GM11168 (cell line): Measurements from ENCODE around the gene NUCB1.
"Not testable (repeated sequence)": the region's sequence is repeated elsewhere in the genome, so short reads cannot be mapped to it uniquely, and the experiment has no call there.

ENCODE experiments used
- in situ Hi-C: fragments of 300-500 bp; cut with MboI; formaldehyde crosslinking; loops from one replicate; pipeline ENCODE4 v1.12.0; 2022; ENCODE audit warnings: low sequenced_read_pairs; ENCODE audit not compliant: unreplicated experiment

NUCB1 gene

GRCh38 chr19:48899781-48900476 lies at the start of gene NUCB1:
Gene NUCB1 (plus strand): TSS chr19:48900312. CDS start chr19:48900797, 485 bp downstream.
- in situ Hi-C loops: no loop called here

- in situ Hi-C loops: no loop called here
Observed at GRCh38 chr19:48852292-48852691, 47.8 kb upstream of the NUCB1 start.

DNA sequence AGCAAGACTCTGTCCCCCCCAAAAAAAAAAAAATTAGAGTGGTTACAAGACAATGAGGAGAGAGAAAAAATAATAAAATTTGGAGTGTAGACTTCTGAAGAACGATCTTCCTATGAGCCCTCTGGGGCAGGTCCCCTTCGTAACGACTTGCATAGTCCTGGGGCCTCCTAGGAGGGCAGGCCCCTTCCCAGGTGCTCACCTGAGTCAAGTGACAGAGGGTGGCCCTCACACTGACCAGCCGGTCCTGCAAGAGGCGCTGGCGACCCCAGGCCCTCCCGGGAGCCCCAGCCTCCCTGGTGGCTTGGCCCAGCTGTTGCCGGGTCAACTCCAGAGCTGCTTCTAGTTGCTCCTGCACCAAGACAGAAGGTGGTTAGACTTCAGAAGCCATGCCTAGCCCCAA lies 46.6 kb upstream of the NUCB1 start:
- in situ Hi-C loops: no loop called here

DNA sequence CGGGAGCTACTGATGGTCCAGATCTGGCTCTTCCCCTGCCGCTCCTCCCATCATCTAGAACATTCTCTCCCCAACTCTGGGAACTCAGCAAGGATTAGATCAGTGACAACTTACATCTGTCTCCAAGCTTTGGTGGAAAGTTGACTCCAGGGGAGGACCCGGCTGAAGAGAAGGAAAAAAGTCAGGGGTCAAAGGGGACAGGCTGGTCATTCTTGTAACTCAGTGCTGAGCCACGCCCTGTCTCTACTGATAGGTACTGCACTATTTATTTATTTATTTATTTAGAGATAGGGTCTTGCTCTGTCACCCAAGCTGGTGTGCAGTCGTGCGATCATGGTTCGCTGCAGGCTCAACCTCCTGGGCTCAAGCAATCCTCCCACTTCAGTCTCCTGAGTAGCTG lies 46.0 kb upstream of the NUCB1 start:
- in situ Hi-C loops: no loop called here

DNA sequence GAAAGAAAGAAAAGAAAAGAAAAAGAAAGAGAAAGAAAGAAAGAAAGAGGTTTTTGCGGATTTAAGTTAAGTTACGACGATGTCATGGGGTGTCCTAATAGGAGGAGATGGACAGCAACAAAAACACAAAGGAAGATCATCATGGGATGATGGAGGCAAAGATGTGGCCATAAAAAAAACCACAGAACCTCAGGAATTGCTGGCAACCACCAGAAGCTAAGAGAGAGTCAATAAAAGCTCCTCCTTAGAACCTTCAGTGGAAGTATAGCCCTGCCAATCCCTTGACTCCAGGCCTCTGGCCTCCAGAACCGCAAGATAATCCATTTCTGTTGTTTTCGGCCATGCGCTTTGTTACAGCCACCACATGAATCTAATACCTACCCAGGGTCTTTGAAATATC lies 43.2 kb upstream of the NUCB1 start:
- in situ Hi-C loops: no loop called here

DNA sequence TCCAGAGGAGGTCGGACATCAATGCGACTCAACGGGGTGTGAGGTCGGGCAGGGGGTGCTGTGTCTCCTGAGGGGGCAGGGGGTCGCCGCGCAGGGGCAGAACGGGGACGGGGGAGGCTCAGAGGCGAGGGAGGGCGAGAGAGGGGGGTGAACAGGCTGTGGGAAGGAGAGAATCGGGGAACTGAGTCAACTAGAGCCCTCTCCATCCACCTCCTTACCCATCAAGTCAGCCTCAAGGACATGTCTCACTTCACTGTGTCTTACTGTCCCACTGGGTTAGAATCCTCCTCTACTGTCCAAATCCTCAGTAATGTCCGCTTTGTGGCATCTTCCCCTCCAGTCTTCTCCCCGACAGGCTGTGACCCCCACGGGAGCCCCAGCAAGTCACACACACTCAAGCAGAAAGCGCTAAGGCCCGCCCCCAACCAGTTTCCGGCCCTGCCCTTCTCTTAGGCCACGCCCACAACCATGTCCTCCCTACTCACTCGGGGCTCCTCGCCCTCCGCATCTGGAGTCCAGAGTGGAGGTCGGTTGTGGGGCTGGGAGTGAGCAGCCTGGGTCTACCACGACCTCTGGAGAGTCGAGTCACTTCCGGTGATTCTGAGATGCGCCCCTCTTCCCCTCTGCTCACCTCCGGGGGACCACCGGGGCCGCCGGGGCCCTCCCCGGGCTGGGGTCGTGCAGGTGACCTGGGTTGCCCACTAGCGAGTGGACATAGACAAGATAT lies 41.0 kb upstream of the NUCB1 start:
- in situ Hi-C loops: no loop called here

DNA sequence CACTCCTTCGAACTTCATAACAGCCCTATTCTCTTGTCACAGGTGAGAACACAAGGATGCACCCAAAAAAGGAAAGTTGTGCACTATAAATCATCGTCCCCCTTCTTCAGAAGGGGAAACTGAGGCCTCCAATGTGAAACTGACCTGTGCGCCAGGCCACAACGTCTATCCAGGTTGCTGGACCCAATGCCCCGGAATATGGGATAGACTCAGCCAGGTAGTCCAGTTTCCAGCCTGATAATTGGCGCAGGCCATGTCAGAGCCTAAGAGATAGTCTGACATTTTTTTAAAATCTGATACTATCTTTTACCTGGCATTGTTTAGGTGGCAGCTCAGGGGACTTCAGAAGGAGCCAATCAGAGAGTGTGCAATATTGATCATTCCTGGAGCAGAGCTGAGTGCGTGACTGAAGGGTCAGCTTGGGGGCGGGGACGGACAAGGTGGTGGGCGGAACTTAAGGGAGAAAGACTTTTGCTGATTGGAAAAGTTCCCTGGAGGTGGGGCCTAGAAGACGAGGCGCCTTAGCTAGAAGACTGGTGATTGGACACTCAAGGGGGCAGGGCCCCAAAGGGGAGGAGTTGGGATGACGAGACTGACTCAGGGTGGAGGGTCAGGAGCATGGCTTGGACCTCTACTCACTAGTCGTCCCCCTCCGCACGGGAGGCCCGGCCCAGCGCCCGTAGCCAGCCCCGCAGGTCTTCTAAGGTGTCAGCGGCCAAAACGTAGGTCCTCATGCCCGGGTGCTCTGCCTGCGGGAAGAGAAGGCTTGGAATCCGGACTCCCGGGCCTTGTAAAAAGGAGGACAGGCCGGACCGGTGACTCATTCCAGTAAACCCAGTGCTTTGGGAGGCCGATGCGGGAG lies 40.2 kb upstream of the NUCB1 start:
- in situ Hi-C loops: no loop called here

DNA sequence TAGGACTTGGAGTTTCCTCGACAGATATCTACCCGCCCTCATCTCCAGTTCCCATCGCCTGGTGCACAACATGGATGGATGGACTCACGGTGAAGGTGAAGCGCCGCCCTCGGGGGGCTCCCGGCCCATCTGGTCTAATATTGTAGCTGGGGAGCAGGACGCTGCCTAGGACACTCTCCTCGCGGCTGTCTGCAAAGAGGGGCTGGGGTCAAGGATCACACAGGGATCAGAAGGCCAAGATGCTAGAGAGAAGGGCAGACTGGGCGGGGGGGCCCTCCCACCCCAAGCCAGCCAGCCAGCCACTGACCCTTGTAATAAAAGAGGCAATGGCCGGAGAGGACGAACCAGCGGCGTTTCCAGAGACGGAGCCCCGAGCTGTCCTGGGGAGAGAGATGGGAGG lies 38.8 kb upstream of the NUCB1 start:
- in situ Hi-C loops: no loop called here

DNA sequence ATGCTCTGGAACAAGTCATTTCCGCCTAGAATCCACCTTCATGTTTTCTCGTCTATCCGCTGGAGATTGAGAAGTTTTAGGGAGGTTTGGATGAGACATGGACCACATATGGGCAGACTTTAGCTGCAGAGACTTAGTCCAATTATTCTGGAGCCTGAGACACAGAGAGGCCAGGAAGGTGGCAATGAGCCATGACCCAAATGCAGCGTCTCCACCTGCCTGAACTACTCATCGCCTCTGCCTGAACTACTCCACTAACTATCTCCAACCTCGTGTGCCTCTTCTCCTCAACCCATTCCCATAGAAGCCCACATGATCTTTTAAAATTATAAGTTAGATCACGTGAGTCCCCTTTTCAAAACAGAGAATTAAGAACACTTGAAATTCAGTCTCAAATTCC lies 37.3 kb upstream of the NUCB1 start:
- in situ Hi-C loops: no loop called here

- in situ Hi-C loops: no loop called here
Observed at GRCh38 chr19:48866692-48867091, 33.4 kb upstream of the NUCB1 start.

- in situ Hi-C loops: no loop called here
Observed at GRCh38 chr19:48867123-48867745, 32.9 kb upstream of the NUCB1 start.

GRCh38 chr19:48867746-48868113 lies 32.4 kb upstream of the NUCB1 start:
- in situ Hi-C loops: no loop called here

DNA sequence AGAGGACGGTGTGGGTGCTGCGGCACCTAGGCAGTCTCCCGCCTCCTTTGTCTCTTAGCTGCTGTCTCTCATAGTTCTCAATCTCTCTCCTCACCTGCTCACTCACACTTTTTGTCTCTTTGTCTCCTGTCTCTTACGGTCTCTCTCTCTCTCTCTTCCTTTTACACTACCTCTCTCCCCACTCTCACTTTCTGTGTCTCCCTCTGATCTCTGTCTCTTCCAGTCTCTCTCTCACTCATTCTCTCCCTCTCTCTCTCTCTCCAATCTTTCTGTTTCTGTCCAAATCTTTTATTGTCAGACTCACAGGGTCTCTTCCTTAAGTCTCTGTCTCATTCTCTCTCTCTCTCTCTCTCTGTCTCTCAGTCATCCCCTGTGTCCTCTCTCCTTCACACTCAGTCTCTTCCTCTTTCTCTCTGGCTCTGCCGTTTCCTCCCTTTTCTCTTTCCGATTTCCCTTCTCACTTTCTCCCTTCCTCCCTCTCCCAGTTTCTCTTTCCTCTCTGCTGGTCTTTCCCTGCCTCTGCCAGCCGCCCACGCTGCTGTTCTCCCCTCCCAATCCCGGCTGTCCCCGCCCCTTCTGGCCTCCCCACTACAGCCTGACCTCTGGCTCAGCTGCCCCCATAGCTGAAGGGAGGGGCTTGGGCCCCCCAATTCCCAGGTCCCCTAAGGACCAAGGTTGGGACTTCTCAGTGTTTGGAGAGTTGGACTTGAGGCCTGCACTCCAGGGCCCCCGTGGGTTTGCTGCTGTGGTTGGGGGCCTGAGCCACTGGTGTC lies 31.8 kb upstream of the NUCB1 start, which contains the start of gene PLEKHA4:
Gene PLEKHA4, minus strand, starts transcription at position 504 of the 773 bp plus-strand sequence. CDS start 997 bp downstream, outside the sequence.
- in situ Hi-C loops: no loop called here

- in situ Hi-C loops: no loop called here
Observed at GRCh38 chr19:48870048-48870447, 30.1 kb upstream of the NUCB1 start.

DNA sequence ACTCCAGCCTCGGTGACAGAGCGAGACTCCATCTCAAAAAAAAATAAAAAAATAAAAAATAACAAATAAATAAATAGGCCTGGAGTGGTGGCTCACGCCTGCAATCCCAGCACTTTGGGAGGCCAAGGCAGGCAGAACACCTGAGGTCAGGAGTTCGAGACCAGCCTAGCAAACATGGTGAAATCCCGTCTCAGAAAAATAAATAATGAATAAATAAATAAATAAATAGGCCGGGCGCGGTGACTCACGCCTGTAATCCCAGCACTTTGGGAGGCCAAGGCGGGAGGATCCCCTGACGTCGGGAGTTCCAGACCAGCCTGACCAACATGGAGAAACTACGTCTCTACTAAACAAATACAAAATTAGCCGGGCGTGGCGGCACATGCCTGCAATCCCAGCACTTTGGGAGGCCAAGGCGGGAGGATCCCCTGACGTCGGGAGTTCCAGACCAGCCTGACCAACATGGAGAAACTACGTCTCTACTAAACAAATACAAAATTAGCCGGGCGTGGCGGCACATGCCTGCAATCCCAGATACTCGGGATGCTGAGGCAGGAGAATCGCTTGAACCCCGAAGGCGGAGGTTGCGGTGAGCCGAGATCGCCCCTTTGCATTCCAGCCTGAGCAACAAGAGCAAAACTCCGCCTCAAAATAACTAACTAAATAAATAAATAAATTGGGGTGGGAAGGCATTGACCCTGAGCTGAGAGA lies 28.5 kb upstream of the NUCB1 start:
- in situ Hi-C loops: not testable (repeated sequence)

GRCh38 chr19:48872182-48872883 lies 27.8 kb upstream of the NUCB1 start, which contains the start of gene PPP1R15A:
Gene PPP1R15A (plus strand): TSS chr19:48872421. CDS start chr19:48873234, 813 bp downstream.
- in situ Hi-C loops: no loop called here

GRCh38 chr19:48872884-48873475 lies 27.1 kb upstream of the NUCB1 start:
- in situ Hi-C loops: no loop called here
